Neural crest cell (in vitro differentiated cells): ENCODE measurements around the gene CEBPZOS. TPM values are rescaled to one million over a fixed set of nuclear protein-coding genes. Genes with fewer than 3 reads are reported as not detected.
"Not testable (repeated sequence)": the region's sequence is repeated elsewhere in the genome, so short reads cannot be mapped to it uniquely, and the experiment has no call there.

Experiments used
- DNase-seq: peaks from one replicate; pipeline ENCODE4 v3.0.0; 2021; ENCODE audit warnings: low read depth, mixed read lengths, low spot score
- H3K27ac Mint-ChIP-seq: one replicate; pipeline ENCODE4 v1.8.0; 2021; ENCODE audit warnings: mild to moderate bottlenecking, mixed read lengths; ENCODE audit not compliant: unreplicated experiment
- H3K27me3 Mint-ChIP-seq: 2 replicates; pipeline ENCODE4 v1.8.0; 2021; ENCODE audit warnings: low read depth, mild to moderate bottlenecking, mixed read lengths
- H3K36me3 Mint-ChIP-seq: 2 replicates; pipeline ENCODE4 v1.8.0; 2021; ENCODE audit warnings: low read depth, mild to moderate bottlenecking, mixed read lengths
- H3K4me1 Mint-ChIP-seq: 2 replicates; pipeline ENCODE4 v1.8.0; 2021; ENCODE audit warnings: mixed read lengths
- H3K4me3 Mint-ChIP-seq: one replicate; pipeline ENCODE4 v1.8.0; 2021; ENCODE audit warnings: mild to moderate bottlenecking, mixed read lengths
- H3K9me3 Mint-ChIP-seq: 2 replicates; pipeline ENCODE4 v1.8.0; 2021; ENCODE audit warnings: mixed read lengths
- total RNA-seq: library from RNA; stranded (reverse); gene quantifications from 2 replicates; pipeline ENCODE4 v1.2.1, GENCODE V29; 2021
- TF ChIP-seq, protein P1 (sequence below): fragments of 200-600 bp; sonication (generic); conservative IDR thresholded peaks from 2 replicates; pipeline ENCODE4 v1.5.0; 2021; ENCODE audit warnings: antibody characterized with exemption, mild to moderate bottlenecking

Gene CEBPZOS
- total RNA-seq, 1 donor from 2014 or later = not detected

DNA sequence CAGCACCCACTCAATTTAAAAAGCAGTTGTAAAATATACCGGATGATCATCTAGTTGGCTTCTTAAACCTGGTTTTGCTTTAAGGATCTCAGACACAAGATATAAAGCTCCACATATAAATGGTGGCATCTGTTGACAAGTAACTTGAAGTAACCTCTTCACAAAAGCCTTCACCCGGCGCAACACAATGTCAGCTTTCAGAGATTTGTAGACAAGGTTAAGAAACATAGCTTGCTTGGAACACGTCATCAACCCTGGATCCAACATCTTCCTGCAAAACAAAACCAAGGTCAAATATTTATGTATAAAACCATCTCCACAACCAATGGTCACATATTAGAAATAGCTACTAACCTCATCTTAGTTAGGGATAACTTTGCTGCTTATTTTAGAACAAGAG, 26.8 kb downstream of the CEBPZOS start:
- H3K27ac Mint-ChIP-seq = no peak overlapping the region
- H3K4me1 Mint-ChIP-seq = peaks cover 15% of the 10 kb centered on the region
- no peaks in the 10 kb centered on the region for H3K27me3 Mint-ChIP-seq
- DNase-seq = no peak
- H3K9me3 Mint-ChIP-seq = no peaks in the 10 kb centered on the region
- peaks cover 9% of the 10 kb centered on the region for H3K36me3 Mint-ChIP-seq
- TF ChIP-seq, protein P1, sequence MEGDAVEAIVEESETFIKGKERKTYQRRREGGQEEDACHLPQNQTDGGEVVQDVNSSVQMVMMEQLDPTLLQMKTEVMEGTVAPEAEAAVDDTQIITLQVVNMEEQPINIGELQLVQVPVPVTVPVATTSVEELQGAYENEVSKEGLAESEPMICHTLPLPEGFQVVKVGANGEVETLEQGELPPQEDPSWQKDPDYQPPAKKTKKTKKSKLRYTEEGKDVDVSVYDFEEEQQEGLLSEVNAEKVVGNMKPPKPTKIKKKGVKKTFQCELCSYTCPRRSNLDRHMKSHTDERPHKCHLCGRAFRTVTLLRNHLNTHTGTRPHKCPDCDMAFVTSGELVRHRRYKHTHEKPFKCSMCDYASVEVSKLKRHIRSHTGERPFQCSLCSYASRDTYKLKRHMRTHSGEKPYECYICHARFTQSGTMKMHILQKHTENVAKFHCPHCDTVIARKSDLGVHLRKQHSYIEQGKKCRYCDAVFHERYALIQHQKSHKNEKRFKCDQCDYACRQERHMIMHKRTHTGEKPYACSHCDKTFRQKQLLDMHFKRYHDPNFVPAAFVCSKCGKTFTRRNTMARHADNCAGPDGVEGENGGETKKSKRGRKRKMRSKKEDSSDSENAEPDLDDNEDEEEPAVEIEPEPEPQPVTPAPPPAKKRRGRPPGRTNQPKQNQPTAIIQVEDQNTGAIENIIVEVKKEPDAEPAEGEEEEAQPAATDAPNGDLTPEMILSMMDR = no peak
- no peak overlapping the region for H3K4me3 Mint-ChIP-seq

- H3K36me3 Mint-ChIP-seq = peaks cover 6% of the 10 kb centered on the region
- TF ChIP-seq, protein P1 = no peak
- DNase-seq = no peak
- H3K9me3 Mint-ChIP-seq = no peaks in the 10 kb centered on the region
- no peaks in the 10 kb centered on the region for H3K27me3 Mint-ChIP-seq
- H3K4me3 Mint-ChIP-seq = no peak overlapping the region
- H3K4me1 Mint-ChIP-seq = peaks cover 15% of the 10 kb centered on the region
- no peak overlapping the region for H3K27ac Mint-ChIP-seq
These were observed 27.8 kb downstream of the CEBPZOS start for GRCh38 chr2:37224063-37224462.

DNA sequence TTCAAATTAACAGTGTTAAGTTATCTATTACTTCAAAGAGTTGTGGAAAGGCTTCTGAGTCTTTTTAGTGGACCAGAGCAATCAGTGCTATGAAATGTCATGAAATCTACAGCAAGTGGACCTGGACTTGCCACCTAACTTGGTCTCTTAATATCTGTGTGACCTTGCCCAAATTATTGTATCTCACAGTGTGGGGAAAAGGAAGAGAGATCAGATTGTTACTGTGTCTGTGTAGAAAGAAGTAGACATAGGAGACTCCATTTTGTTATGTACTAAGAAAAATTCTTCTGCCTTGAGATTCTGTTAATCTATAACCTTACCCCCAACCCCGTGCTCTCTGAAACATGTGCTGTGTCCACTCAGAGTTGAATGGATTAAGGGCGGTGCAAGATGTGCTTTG, 28.8 kb downstream of the CEBPZOS start:
- H3K36me3 Mint-ChIP-seq, H3K27me3 Mint-ChIP-seq, H3K27ac Mint-ChIP-seq, H3K4me3 Mint-ChIP-seq, DNase-seq, H3K9me3 Mint-ChIP-seq: not testable (repeated sequence)
- H3K4me1 Mint-ChIP-seq = peaks cover 19% of the 10 kb centered on the region

DNA sequence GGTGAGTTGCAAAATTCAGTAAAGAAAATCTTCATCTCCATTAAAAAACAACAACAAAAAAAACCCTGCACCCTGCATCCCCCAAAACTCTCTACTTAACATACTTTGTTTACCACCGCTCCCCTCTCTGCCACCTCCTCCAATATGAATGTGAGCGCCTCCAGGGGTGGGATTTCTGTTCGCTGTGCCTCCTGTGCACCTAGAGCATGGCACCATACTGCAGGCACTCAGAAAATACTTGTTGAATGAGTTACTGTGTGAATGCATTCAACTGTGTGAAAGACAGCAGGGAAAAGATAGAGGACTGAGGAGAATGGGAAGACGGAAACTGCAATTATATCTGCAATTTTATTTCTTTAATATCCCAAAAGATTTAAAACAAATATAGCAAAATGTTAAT, 30.6 kb downstream of the CEBPZOS start:
- Mint-ChIP-seq H3K27me3 (no peaks in the 10 kb centered on the region), H3K9me3 (no peaks in the 10 kb centered on the region), H3K27ac (no peak overlapping the region), H3K36me3 (peaks cover 4% of the 10 kb centered on the region), H3K4me3 (peak overlapping the region; percentile 7), H3K4me1 (peaks cover 19% of the 10 kb centered on the region)
- DNase-seq = no peak
- TF ChIP-seq, protein P1 = no peak

DNA sequence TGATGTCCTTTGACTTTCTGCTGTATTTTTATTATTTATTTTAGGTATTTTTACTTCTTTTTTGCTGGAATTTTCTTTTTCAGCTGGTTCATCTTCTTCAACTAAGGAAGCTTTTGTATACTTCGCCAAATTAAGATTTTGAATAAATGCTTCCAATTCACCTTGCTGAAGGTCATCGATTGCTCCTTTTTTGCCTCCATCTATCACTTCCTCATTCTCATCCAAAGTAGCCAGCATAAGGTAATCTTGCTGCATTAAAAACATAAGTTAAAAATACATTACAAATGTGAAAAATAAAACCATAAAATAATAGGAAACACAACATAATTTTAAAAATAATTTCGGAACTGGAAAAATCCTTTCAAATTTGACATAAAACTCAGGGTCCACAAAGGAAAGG, 32.5 kb downstream of the CEBPZOS start:
- no peak overlapping the region for H3K27ac Mint-ChIP-seq
- TF ChIP-seq, protein P1 = no peak
- H3K27me3 Mint-ChIP-seq = no peaks in the 10 kb centered on the region
- no peak for DNase-seq
- no peaks in the 10 kb centered on the region for H3K9me3 Mint-ChIP-seq
- peaks cover 2% of the 10 kb centered on the region for H3K36me3 Mint-ChIP-seq
- no peak overlapping the region for H3K4me3 Mint-ChIP-seq
- H3K4me1 Mint-ChIP-seq = peaks cover 19% of the 10 kb centered on the region

DNA sequence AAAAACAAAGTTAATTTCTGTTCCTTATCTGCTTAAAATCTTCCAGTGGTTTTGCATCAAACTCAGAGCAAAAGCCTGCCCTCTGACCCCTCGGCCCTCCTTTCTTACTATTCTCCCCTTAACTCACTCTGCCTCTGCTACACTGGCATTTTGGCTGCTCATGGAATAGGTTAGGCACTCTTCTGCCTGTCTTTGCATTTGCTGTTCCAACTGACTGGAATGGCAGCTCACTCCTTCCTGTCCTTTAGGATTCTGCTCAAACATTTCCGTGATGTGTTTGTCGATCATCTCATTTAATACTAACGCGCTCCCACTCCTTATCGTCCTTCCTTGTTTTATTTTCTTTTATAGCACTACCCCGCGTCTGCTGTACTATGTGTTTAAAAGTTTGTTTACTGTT, 34.3 kb downstream of the CEBPZOS start:
- Mint-ChIP-seq H3K36me3 (no peaks in the 10 kb centered on the region), H3K27me3 (no peaks in the 10 kb centered on the region), H3K4me1 (peaks cover 13% of the 10 kb centered on the region), H3K27ac (no peak overlapping the region), H3K4me3 (no peak overlapping the region), H3K9me3 (no peaks in the 10 kb centered on the region)
- TF ChIP-seq, protein P1 = no peak
- DNase-seq = no peak
